ENCODE measurements around the gene RAC2.
A peak's percentile ranks its signal among the peaks of the same experiment; 100 is the strongest.

RAC2 gene

DNA sequence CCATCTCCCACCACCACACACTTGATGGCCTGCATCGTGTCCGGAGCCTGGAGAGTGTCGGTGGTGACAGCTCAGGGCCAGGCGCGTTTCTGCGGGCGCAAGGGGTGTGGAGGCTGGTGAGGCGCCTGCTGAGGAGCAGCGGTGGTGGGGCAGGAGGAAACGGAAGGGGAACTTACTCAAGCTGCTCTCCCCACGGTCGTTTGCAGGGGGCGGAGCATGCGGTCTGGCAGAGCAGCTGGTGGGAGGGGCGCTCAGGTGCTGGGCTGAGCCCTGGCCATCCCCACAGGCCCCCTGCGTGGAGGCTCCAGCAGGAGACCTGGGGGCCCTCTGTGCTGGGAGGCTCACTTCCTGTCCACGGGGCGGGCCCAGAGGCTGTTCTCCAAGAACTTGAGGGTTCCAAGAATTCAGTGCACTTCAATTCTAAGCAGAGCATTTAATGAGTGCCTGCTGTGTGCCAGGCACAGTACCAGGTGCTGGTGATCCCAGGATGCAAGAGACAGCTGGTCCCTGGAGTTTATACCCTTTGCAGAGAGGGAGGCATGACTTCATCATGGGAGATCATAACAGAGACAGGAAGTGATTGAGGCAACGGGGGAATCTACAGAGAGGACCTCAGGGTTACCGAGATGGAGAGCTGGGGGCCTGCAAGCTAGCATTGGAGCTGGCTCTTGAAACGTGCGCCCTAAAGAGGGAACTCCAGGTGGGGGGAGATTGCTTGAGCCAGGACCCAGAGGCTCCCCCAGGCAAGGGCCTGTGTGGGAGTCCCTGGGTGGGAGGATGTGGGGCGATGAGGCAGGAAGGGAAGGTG is at the start of gene RAC2:
TSS of gene RAC2 (minus strand) at position 156 of the 808 bp plus-strand sequence. CDS start at position 35, 121 bp downstream.
- peak; percentile 72 to 95 (median 83) for DNase-seq (ENCODE audit: low read depth in 3 of 3)

- DNase-seq (ENCODE audit: low read depth in 3 of 3): no peak
Observed at GRCh38 chr22:37293172-37293571, 49.1 kb upstream of the RAC2 start.

GRCh38 chr22:37292641-37293040 is 48.6 kb upstream of the RAC2 start:
- no peak for DNase-seq (ENCODE audit: low read depth in 3 of 3)

DNA sequence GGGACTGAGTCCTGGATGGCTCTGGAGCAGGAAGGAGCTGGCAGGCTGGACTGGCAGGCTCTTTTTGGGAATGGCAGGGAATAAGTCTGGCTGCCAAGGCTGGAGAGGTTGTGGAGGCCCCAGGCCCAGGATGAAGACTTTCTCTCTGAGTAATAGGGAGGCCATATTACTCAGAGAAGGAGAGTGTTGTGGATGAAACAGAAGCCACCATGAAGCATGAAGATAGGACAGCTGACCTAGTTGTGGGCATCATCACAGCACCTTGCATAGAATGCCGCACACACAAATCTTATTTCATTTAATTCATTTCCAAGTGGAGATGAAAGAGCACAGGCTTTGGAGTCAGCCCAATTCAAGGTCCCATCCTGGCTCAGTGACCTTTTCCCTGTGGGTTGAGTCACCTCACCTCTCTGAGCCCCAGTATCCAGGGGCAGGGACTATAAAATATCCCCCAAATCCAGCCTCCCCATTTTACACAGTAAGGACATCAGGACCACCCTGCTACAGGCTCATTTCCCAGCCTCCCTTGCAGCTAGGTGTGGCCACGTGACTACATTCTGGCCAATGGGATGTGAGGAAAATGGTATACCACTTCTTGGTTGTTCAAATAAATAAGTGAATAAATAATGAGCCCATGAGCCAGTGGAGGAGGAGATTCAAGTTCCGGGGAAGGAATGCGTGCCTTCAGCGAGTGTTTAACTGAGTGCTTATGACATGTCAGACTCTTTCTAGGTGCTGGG is 47.7 kb upstream of the RAC2 start:
- no peak for DNase-seq (ENCODE audit: low read depth in 3 of 3)

DNA sequence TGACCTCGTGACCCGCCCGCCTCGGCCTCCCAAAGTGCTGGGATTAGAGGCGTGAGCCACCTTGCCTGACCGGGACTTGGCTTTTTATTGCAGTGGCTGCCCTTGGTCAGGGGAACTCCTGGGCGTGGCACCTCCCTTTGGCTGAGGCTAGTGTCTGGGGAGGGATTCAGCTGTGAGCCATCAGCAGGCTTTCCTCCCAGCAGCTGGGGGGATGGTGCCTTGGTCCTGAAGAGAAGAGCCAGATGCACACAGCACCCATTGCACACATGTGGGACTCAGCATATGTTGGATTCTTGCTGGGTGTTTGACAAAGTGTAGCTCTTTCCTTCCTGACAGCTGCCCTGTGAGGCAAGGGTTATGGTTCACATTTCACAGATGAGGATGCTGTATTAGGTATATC is 46.7 kb upstream of the RAC2 start:
- no peak for DNase-seq (ENCODE audit: low read depth in 3 of 3)

- no peak for DNase-seq (ENCODE audit: low read depth in 3 of 3)
Observed at GRCh38 chr22:37289156-37289735, 45.2 kb upstream of the RAC2 start.

GRCh38 chr22:37288521-37288920 is 44.5 kb upstream of the RAC2 start:
- DNase-seq (ENCODE audit: low read depth in 3 of 3): no peak

DNA sequence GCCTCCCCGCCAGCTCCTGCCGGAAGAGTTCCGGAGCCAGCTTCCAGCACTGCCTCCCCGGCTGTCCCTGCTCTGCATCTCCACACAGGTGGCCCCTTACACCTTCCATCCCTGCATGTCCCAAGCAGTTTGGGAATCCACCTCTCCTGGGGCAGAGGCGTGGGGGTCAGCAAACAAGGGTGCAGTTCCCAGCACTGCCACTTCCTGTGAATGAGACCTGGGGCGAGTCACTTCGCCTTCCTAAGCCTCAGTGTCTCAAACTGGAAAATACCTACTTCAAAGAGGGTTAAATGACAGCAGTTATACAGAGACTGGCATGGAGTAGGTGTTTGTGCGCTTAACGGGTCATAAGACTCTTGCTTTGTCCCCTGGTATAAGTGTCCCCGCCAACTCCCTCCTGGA is 43.5 kb upstream of the RAC2 start:
- DNase-seq (ENCODE audit: low read depth in 3 of 3): no peak

- DNase-seq (ENCODE audit: low read depth in 3 of 3): no peak
Observed at GRCh38 chr22:37285937-37286336, 41.9 kb upstream of the RAC2 start.

GRCh38 chr22:37284805-37285355 is 40.8 kb upstream of the RAC2 start:
- no peak for DNase-seq (ENCODE audit: low read depth in 3 of 3)

DNA sequence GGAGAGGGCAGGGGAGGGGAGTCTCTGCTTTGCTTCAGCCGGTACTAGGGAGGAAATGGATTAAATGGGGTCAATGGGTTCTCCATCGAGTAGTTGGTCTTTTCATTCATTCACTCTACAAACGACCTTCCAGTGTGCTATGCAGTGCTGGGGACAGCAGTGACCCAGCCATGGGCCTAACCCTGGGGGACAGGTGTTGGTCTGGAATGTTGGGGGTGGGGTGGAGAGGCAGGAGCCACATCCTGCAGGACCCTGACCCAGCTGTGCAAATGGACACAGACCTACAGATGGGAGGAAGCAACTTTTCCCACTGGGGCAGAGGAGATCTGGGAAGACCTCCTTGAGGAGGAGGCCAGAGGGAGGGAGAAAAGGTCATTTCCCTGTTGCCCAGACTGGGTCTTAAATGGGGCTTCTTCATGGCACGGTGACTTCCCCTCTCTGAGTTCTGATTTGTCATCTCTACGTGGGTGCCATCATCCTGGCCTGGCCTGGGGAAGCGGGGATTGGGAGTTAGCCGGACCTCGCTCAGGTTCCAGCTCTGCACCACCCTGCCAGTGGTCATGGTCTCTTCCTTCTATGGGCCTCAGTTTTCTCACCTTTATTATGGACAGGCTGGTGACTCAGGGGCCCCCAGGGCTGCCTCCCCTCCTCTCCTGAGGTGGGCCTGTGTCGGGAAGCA is 40.2 kb upstream of the RAC2 start:
- DNase-seq (ENCODE audit: low read depth in 3 of 3): no peak

DNA sequence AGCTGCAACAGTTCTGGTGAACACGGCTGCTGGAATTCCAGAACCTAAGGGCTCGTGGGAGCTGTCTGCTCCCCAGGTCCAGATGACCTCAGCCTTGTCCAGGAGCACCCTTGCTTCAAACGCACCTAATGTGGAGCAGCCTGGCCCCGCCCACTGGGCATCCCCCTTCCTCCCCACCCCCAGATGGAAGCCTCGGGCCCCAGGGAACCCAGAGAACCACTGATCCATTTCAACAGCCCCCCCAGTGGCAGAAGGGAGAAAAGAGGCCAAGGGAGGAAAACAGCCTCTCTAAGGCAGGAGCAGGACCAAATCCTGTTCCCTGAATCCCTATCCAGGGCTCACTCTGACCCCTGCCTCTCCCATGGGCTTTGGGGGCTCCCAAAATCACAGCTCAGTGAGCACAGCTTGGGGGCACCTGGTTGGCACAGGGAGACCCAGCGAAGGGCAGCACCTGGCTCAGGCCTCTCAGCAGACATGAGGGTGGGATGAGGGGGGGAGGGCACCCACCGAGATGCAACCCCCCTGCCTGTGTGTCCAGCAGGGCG is 39.4 kb upstream of the RAC2 start:
- DNase-seq (ENCODE audit: low read depth in 3 of 3): peak in 1 of 3 experiments; percentile 45

GRCh38 chr22:37282385-37282677 is 38.3 kb upstream of the RAC2 start, which contains the start of gene CYTH4:
Gene CYTH4 (plus strand): TSS chr22:37282508. CDS start chr22:37282570, 62 bp downstream.
- DNase-seq (ENCODE audit: low read depth in 3 of 3): peak; percentile 45 to 75 (median 55)

GRCh38 chr22:37281646-37282384 is 37.7 kb upstream of the RAC2 start:
- DNase-seq (ENCODE audit: low read depth in 3 of 3): no peak

GRCh38 chr22:37281195-37281594 is 37.1 kb upstream of the RAC2 start:
- no peak for DNase-seq (ENCODE audit: low read depth in 3 of 3)

GRCh38 chr22:37280718-37281117 is 36.6 kb upstream of the RAC2 start:
- no peak for DNase-seq (ENCODE audit: low read depth in 3 of 3)

GRCh38 chr22:37279331-37280181 is 35.5 kb upstream of the RAC2 start:
- no peak for DNase-seq (ENCODE audit: low read depth in 3 of 3)

DNA sequence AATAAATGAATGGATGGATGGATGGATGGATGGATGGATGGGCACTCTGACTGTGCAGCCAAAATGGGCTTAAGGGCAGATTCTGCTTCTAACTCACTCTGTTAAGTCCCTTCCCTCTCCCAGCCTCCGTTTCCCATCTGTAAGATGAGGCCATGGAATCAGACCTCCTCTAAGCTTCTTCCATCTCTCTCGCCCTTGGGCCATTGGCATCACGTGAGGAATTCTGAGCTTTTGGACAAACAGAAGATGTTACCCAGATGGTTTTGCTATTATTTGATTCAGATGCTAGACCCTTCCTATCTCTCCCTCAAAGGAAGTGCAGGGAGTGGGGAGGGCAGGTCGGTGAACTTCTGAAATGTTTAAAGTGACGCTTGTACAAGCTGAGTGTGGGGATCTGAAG is 34.2 kb upstream of the RAC2 start:
- DNase-seq (ENCODE audit: low read depth in 3 of 3): no peak

GRCh38 chr22:37277384-37277783 is 33.3 kb upstream of the RAC2 start:
- DNase-seq (ENCODE audit: low read depth in 3 of 3): no peak

DNA sequence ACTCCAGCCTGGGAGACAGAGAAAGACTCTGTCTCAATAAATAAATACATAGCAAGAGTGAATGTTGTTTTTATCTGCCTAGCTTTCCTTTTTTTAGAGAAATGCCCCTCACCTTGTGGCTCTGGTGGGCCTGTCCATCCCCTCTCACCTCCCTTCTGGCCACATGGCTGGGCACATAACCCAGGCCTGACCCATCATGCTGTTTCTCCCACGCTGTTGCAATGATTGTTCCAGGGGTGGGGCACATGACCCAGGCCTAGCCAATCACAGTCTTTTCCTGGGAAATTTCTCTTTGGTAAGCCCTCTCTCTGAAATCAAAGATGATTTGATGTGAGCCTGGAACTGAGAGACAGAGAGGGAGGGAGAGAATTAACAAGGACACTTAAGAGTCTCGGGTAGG is 32.7 kb upstream of the RAC2 start:
- no peak for DNase-seq (ENCODE audit: low read depth in 3 of 3)
